ENCODE measurements around the gene NAA20.
"Not testable (repeated sequence)": the region's sequence is repeated elsewhere in the genome, so short reads cannot be mapped to it uniquely, and the experiment has no call there.

Gene NAA20

GRCh38 chr20:19992996-19993908, 23.9 kb upstream of the NAA20 start:
- no peak for DNase-seq

GRCh38 chr20:19993958-19994669, 23.0 kb upstream of the NAA20 start:
- no peak for DNase-seq

GRCh38 chr20:19995220-19995863, 21.8 kb upstream of the NAA20 start:
- peak; percentile 18 for DNase-seq

DNA sequence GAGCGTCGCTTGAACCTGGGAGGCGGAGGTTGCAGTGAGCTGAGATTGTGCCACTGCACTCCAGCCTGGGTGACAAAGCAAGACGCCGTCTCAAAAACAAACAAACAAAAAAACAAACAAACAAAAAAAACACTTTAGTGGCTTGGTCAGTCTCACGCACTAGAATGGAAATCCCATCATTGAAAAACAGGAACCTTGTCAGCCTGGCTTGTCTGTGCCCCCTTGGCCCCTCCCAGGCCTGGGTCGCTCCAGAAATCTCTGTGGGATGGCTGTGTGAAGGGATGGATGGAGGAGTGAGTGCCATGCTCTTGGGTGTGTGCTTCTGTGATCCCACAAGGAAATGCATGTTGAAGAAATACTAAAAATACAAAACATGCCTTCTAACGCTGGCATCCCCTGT, 20.9 kb upstream of the NAA20 start:
- DNase-seq = no peak

DNA sequence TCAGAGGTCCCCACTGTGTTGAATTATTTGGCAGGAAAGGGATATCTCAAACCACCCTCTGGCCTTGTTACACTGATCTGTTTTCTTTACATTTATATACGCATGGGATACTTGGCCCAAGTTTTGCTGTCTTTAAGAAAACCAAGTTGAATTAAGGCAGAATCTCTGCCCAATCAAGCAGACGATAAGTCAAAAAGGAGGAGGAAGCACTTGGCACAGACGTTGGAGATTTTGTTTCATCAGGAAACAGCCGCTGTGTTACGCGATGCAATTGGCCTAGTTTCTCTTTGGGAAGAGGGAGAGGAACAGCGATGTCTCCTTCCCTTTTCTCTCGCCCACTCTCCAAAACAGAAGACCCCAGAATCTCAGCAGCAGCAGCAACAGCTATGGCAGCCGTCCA, 20.2 kb upstream of the NAA20 start:
- no peak for DNase-seq

DNA sequence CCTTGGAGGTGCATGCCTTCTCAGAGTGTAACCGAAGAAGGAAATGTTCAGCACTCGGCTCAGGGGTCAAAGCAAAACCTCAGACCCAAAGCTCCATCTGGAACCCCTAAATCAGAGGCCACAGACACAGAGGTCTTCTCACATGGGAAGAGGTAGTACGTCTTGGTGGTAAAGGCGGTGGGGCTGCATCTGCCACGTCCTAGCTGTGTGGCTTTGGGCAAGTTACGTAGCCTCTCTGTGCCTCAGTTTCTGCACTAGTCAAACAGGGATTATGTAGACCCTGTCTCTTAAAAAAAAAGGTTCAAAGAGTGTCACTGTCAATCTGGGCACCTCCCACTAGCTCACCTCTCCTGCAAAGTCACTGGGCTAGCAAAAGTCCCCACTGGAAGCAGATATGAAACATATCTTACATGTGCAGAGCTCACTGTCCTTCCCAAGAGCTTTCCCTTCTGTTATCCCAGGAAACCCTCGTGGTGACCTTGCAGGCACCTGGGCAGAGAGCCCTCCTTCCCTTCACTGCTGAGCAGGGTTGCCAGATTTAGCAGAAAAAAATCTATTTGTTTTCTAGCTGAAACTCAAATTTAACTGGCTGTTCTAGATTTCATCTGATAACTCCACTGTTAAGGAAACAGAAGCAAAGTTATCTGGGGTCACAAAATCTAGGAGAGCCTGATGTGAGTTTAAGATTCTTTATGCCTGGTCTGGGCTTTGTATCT, 18.0 kb upstream of the NAA20 start:
- no peak for DNase-seq

DNA sequence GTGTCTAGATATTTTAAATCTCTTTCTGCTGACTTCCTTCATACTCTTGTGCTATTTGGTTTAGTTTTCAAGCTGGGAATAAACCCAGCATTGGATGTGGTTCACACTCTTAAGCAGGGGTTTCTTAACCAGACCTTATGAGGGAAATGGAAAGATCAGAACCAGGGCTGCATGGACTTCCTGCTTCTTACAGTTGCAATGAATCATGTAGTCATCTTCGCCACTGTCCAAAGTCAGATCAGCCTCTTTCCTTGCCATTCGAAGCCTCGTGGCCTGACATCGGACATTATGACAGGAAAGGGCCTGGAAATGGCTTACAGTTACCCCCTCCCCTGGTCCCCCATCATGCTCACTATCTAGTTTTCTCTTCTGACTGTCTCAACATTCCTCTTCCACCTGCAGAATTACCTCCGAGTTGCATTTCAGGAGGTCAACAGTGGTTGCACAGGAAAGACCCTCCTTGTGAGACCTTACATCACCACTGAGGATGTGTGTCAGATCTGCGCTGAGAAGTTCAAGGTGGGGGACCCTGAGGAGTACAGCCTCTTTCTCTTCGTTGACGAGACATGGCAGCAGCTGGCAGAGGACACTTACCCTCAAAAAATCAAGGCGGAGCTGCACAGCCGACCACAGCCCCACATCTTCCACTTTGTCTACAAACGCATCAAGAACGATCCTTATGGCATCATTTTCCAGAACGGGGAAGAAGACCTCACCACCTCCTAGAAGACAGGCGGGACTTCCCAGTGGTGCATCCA, 16.8 kb upstream of the NAA20 start:
- no peak for DNase-seq

GRCh38 chr20:20002101-20002998, 14.8 kb upstream of the NAA20 start:
- DNase-seq = no peak

DNA sequence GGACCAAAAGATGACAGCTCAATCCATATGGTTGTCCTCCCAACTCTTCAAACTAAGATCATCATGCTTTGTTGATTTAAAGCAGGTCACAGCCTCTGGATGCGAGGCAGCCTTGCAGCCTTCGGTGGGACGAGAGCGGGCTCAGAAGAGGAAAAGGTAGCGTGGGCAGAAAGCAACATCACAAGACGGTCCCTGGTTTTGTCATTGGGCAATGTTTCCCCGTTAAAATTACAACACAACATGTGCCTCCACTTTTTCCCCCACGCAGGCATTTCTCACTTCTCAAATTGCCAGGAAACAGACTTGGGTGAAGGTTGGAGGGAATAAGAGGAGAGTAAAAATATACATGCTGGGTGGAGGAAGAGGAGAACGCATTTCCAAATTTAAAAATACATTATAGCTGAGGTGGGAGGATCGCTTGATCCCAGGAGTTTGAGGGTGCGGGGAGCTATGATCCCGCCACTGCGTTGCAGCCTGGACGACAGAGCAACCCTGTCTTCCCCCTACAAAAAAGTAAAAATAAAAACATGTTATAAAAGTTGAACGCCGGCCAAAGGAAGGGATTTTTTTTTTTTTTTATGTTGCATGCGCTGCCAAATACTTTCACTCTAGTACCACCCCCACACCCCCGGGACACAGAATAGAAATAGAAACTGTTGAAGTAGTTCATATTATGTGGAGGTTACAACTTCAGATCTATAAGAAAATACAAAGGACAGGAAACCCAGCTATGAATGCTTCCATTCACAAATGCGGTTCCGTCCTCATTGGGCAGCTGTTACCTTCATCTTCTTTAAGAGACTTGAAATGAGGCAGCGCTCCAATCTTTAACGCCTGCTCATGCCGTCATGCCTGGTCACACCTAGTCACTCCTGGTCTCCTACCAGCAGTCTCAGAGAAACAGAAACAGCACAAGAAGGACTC, 13.9 kb upstream of the NAA20 start:
- no peak for DNase-seq

DNA sequence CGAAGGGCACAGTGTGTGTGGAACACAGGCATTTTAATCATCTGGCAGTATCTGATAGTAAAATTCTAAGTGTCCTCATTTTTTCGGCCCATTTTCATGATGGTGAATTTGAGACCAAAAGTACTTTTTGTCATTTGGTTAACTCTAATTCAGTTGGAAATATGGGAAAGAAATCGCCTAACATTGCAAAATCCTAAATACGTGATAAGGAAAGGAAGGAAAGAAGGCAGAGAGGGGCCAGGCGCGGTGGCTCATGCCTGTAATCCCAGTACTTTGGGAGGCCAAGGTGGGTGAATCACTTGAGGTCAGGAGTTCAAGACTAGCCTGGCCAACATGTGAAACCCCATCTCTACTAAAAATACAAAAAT, 13.2 kb upstream of the NAA20 start:
- DNase-seq = not testable (repeated sequence)

DNA sequence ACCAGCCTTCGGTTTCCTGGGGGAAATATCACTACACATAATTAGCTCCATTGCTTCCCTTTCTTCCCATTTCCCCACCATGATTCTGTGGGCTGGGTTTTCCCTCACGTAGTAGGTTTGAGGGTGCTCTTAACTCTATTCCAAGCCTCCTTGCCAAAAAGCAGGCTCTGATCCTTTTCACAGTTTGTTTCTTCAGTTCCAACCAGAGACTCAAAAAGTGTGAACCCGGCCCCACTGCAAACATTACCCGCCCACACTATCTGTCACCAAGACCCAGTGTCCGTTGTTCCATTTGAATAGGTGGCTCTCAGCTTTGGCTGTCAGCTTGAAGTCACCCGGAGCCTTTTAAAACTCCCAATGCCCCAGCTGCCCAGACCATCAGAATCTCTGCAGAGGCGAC, 11.8 kb upstream of the NAA20 start:
- DNase-seq = no peak

DNA sequence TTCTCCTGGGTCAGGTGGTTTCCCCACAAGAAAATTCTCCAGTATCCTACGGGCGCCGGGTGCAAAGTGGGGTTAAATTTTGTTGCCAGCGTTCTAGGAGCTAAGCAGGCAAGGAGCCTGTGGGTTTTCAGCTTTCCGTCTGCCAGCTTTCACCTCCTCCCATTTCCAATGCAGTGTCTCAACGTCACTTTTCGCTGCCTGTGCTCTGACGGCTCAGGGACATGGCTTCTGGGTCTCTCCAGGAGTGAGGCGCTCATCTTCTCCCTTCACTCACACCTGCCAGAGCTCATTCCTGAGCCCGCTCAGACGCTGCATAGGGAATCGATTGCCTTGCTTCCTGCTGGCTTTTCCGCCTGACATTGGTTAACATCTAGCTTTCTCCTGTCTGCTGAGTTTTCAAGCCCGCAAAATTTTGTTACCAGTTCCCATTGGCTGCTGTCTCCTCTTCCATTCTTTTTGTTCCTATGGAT, 7.3 kb upstream of the NAA20 start:
- DNase-seq = no peak

GRCh38 chr20:20010639-20011500, 6.3 kb upstream of the NAA20 start:
- DNase-seq = no peak

DNA sequence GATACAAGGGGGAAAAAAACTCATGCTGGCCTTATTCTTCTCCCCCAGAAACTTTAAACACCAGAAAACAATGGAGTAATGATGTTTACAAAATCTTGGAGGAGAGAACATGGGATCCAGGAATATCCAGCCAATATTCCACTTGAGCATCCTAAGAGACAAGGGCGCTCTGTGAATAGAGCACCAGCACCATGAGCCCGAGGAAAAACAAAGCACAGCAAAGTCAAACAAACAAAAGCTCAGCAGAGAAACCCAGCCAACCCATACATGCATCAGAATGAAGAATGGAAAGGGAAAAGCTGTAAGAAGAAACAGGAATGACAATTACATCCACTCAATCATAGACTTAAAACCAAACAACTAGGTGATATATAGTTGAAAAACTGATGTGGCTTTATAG, 4.6 kb upstream of the NAA20 start:
- no peak for DNase-seq

- DNase-seq = no peak
Measured at GRCh38 chr20:20014659-20015058, 2.5 kb upstream of the NAA20 start.

GRCh38 chr20:20017844-20018185, 653 bp downstream of the NAA20 start:
- peak; percentile 9 for DNase-seq

- DNase-seq = no peak
Measured at GRCh38 chr20:20018366-20018765, 1.2 kb downstream of the NAA20 start.

DNA sequence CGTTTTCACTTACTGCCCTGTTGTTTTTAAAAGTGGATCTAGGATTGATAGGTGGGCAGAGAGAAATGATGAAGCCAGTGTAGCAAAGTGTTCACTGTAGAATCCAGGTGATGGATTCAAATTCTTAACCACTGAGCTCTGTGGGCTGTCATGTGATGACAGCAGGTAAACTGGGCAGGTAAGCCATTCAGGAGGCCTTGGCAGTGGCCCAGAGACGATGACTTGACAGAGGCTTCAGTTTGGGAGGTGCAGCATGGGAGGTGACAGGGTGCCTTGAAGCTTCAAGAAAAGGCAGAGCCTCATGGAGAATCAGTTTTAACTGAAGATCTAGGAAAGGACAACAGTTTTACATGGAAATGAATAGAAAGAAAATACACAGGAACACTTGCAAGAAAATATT, 2.0 kb downstream of the NAA20 start:
- no peak for DNase-seq

DNA sequence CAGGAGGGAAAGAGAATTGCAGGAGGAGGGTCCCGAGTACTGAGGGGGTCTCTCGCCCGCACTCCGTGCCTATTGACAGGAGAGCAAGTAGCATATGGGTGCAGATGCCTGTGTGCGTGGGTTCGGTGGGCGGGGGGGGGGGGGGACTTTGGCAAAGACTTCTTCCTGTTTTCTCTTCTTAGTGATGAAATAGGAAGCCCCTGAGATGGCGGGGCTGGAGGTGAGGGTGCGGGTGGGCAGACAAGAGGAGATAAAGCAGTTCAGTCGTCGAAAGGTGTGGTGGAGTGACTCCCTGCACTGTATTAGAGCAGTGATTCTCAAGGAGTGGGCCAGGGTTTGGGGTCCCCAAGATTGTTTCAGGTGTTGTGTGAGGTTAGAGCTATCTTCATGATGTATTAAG, 3.7 kb downstream of the NAA20 start:
- no peak for DNase-seq
